SW 1271 (cell line): Measurements from ENCODE around the gene IKZF3.
"Not testable (repeated sequence)": the region's sequence is repeated elsewhere in the genome, so short reads cannot be mapped to it uniquely, and the experiment has no call there.

Source experiments
- DNase-seq, 2 experiments: peaks; one replicate each; lab custom pipeline; 2025; lab: John Stamatoyannopoulos, UW

IKZF3 gene

GRCh38 chr17:39716879-39717536, 147.1 kb downstream of the IKZF3 start:
- DNase-seq: no peak

GRCh38 chr17:39716073-39716818, 147.9 kb downstream of the IKZF3 start:
- DNase-seq: no peak

GRCh38 chr17:39715375-39716072, 148.6 kb downstream of the IKZF3 start:
- no peak for DNase-seq

GRCh38 chr17:39714234-39714633, 149.9 kb downstream of the IKZF3 start:
- DNase-seq: no peak

GRCh38 chr17:39711851-39712250, 152.3 kb downstream of the IKZF3 start:
- DNase-seq: no peak

GRCh38 chr17:39711071-39711470, 153.0 kb downstream of the IKZF3 start:
- not testable (repeated sequence) for DNase-seq

GRCh38 chr17:39709998-39710964, 153.8 kb downstream of the IKZF3 start:
- no peak for DNase-seq

- no peak for DNase-seq
These were observed 154.7 kb downstream of the IKZF3 start for GRCh38 chr17:39709319-39709997.
